IMR-90 (cell line): ENCODE results near the gene HMGXB3. TPM values are rescaled to one million over a fixed set of nuclear protein-coding genes. Genes with fewer than 3 reads are reported as not detected.

Experiments
- ATAC-seq: fragments of 200-7000 bp; cut with Tn5 transposase; 2 replicates; pipeline ENCODE4 v1.9.1; 2020; ENCODE audit warnings: low read depth, mild to moderate bottlenecking, moderate library complexity
- BruUV-seq: library from RNA; stranded (reverse); fragments of 400-500 nt; replicated peaks from 2 replicates; lab custom pipeline; 2021; lab: Mats Ljungman, UMichigan
- CTCF ChIA-PET: fragments of 300-600 bp; formaldehyde crosslinking; extraction: SDS; loops from one replicate; lab custom pipeline; 2021; ENCODE audit warnings: antibody characterized with exemption; lab: Yijun Ruan, JAX
- POLR2A ChIA-PET: fragments of 300-600 bp; sonication (Branson Sonifier 250); formaldehyde crosslinking; loops from one replicate; lab custom pipeline; 2022; ENCODE audit warnings: antibody characterized with exemption; ENCODE audit not compliant: unreplicated experiment; lab: Charles Lee
- DNase-seq: peaks from one replicate; pipeline ENCODE4 v3.0.0; 2013
- H2AFZ ChIP-seq: replicated peaks from 2 replicates; pipeline ENCODE3; 2013; ENCODE audit warnings: low read length, mild to moderate bottlenecking; ENCODE audit not compliant: poor library complexity
- H2AK5ac ChIP-seq: 2 replicates; pipeline ENCODE4 v1.6.1; 2013; ENCODE audit warnings: low read depth, low read length, inconsistent platforms
- H2AK9ac ChIP-seq: replicated peaks from 2 replicates; pipeline ENCODE3; 2013; ENCODE audit warnings: mild to moderate bottlenecking, low read depth, low read length, moderate library complexity; ENCODE audit not compliant: poor library complexity
- H2BK120ac ChIP-seq: 2 replicates; pipeline ENCODE4 v1.6.1; 2013; ENCODE audit warnings: low read depth, low read length, inconsistent platforms
- H2BK15ac ChIP-seq: 3 replicates; pipeline ENCODE4 v1.6.1; 2013; ENCODE audit warnings: low read depth, low read length, inconsistent platforms
- H2BK20ac ChIP-seq: 2 replicates; pipeline ENCODE4 v1.6.1; 2013; ENCODE audit warnings: low read depth, mild to moderate bottlenecking, inconsistent platforms, low read length, moderate library complexity
- H2BK5ac ChIP-seq: 2 replicates; pipeline ENCODE4 v1.6.1; 2013; ENCODE audit warnings: mild to moderate bottlenecking, low read depth, low read length, inconsistent platforms; ENCODE audit not compliant: poor library complexity, severe bottlenecking
- H3K14ac ChIP-seq: replicated peaks from 2 replicates; pipeline ENCODE4 v1.6.1; 2013; ENCODE audit warnings: low read depth, low read length, inconsistent platforms
- H3K18ac ChIP-seq: 2 replicates; pipeline ENCODE4 v1.6.1; 2013; ENCODE audit warnings: low read depth, low read length, control low read depth
- H3K23ac ChIP-seq: 2 replicates; pipeline ENCODE4 v1.6.1; 2013; ENCODE audit warnings: low read depth, low read length, inconsistent platforms
- H3K27ac ChIP-seq: 2 replicates; pipeline ENCODE4 v1.5.1; 2013; ENCODE audit warnings: mild to moderate bottlenecking, control low read depth, low read length; ENCODE audit not compliant: insufficient read depth
- H3K27me3 ChIP-seq: 2 replicates; pipeline ENCODE4 v1.6.1; 2013; ENCODE audit warnings: low read length; ENCODE audit not compliant: control insufficient read depth, insufficient read depth
- H3K36me3 ChIP-seq: 2 replicates; pipeline ENCODE4 v1.6.1; 2013; ENCODE audit warnings: low read length, mixed read lengths; ENCODE audit not compliant: control insufficient read depth, insufficient read depth
- H3K4ac ChIP-seq: 2 replicates; pipeline ENCODE4 v1.6.1; 2013; ENCODE audit warnings: low read depth, low read length, inconsistent platforms
- H3K4me1 ChIP-seq: 2 replicates; pipeline ENCODE4 v1.6.1; 2013; ENCODE audit warnings: low read length, mixed read lengths; ENCODE audit not compliant: control insufficient read depth, insufficient read depth
- H3K4me2 ChIP-seq: 2 replicates; pipeline ENCODE4 v1.6.1; 2013; ENCODE audit warnings: low read depth, mild to moderate bottlenecking, control low read depth, low read length, moderate library complexity
- H3K4me3 ChIP-seq: 2 replicates; pipeline ENCODE4 v1.5.1; 2013; ENCODE audit warnings: low read depth, mild to moderate bottlenecking, control low read depth, low read length, moderate library complexity; ENCODE audit not compliant: insufficient read depth
- H3K56ac ChIP-seq: 2 replicates; pipeline ENCODE4 v1.6.1; 2013; ENCODE audit warnings: low read length, inconsistent platforms; ENCODE audit not compliant: insufficient read depth; ENCODE audit errors: extremely low read depth
- H3K79me1 ChIP-seq, 2 experiments: 2 replicates each; pipeline ENCODE4 v1.6.1; 2013; ENCODE audit warnings: low read length in 2 of 2, inconsistent platforms in 1 of 2, low read depth in 1 of 2
- H3K9ac ChIP-seq: 2 replicates; pipeline ENCODE4 v1.6.1; 2013; ENCODE audit warnings: low read depth, low read length, control low read depth
- H3K9me1 ChIP-seq: 2 replicates; pipeline ENCODE4 v1.6.1; 2013; ENCODE audit warnings: low read length, inconsistent platforms; ENCODE audit not compliant: insufficient read depth
- H3K9me3 ChIP-seq: 2 replicates; pipeline ENCODE4 v1.6.1; 2013; ENCODE audit warnings: low read length; ENCODE audit not compliant: control insufficient read depth, insufficient read depth
- H4K20me1 ChIP-seq: 2 replicates; pipeline ENCODE4 v1.6.1; 2013; ENCODE audit warnings: low read length, inconsistent platforms; ENCODE audit not compliant: insufficient read depth
- H4K5ac ChIP-seq: 2 replicates; pipeline ENCODE4 v1.6.1; 2013; ENCODE audit warnings: mild to moderate bottlenecking, low read depth, low read length, control low read depth
- H4K8ac ChIP-seq, 2 experiments: 2 replicates each; pipeline ENCODE4 v1.6.1; 2013; ENCODE audit warnings: low read depth in 2 of 2, low read length in 2 of 2, control low read depth in 1 of 2, inconsistent platforms in 1 of 2
- H4K91ac ChIP-seq: 2 replicates; pipeline ENCODE4 v1.6.1; 2013; ENCODE audit warnings: low read depth, low read length, inconsistent platforms; ENCODE audit not compliant: insufficient read depth
- BHLHE40 ChIP-seq: fragments of 150-350 bp; IDR thresholded peaks from 2 replicates; pipeline ENCODE4 v1.6.1; 2016; ENCODE audit warnings: mild to moderate bottlenecking, low read depth, low read length
- NFE2L2 ChIP-seq: fragments of 150-350 bp; IDR thresholded peaks from 2 replicates; pipeline ENCODE4 v1.6.1; 2016; ENCODE audit warnings: low read depth, mild to moderate bottlenecking, low read length
- WGBS, 2 experiments: methylation state at CpG; one replicate each; pipeline versions ENCODE4 v1.1.5 to v1.1.7; 2013; ENCODE audit warnings: missing lambda C conversion rate in 2 of 2; ENCODE audit not compliant: insufficient read length in 1 of 2; ENCODE audit errors: extremely low coverage in 2 of 2; 5-methylcytosine and 5-hydroxymethylcytosine counted together
- dilution Hi-C: fragments of 300-500 bp; cut with HindIII; formaldehyde crosslinking; loops from one replicate; pipeline ENCODE4 v1.14.3; 2018; ENCODE audit warnings: low sequenced_read_pairs; ENCODE audit not compliant: unreplicated experiment
- in situ Hi-C: fragments of 300-500 bp; cut with MboI; formaldehyde crosslinking; loops from 3 replicates; pipeline ENCODE4 v1.14.3; 2019; ENCODE audit warnings: low sequenced_read_pairs, inconsistent platforms, mixed read lengths
- intact Hi-C: fragments of 100-400 bp; cut with micrococcal nuclease; formaldehyde crosslinking; loops from 2 replicates; pipeline ENCODE4 v1.10.0; 2022
- polyA plus RNA-seq, 3 experiments: library from polyadenylated mRNA; depleted of rRNA; stranded (reverse); fragments of >200 nt; gene quantifications; 2 replicates each; pipeline ENCODE4 v1.2.3, GENCODE V29; 2012; ENCODE audit warnings: low replicate concordance in 1 of 3
- total RNA-seq: library from RNA; depleted of rRNA; stranded (reverse); fragments of >200 nt; gene quantifications from 2 replicates; pipeline ENCODE4 v1.2.3, GENCODE V29; 2012

HMGXB3 gene
- total and polyA plus RNA-seq, 2 of the 4 experiments (the other 2 are of a cell fraction) = 27.6 to 30.6 TPM

- no TSS peak for BruUV-seq
- no peak overlapping the region for H3K18ac ChIP-seq
- ATAC-seq = no peak
- no peak for DNase-seq
- in situ Hi-C loops = no loop called here
- H3K79me1 ChIP-seq = no peaks in the 10 kb centered on the region
- H4K20me1 ChIP-seq = no peaks in the 10 kb centered on the region
- H3K14ac ChIP-seq = no peak overlapping the region
- H3K56ac ChIP-seq = no peak overlapping the region
- H4K5ac ChIP-seq = no peak overlapping the region
- POLR2A ChIA-PET = no interaction called here
- H3K27ac ChIP-seq = no peak overlapping the region
- H2AK9ac ChIP-seq = no peak overlapping the region
- no peak for TF ChIP-seq NFE2L2
- no peak for TF ChIP-seq BHLHE40
- H3K36me3 ChIP-seq = no peaks in the 10 kb centered on the region
- H3K9me3 ChIP-seq = no peaks in the 10 kb centered on the region
- H2BK120ac ChIP-seq = no peak overlapping the region
- intact Hi-C loops = no loop called here
- no CpG with 5 or more reads among the region's 6 CpGs for WGBS, 2 experiments
- no peak overlapping the region for H2AFZ ChIP-seq
- H3K9me1 ChIP-seq = peaks cover 4% of the 10 kb centered on the region
- H3K9ac ChIP-seq = no peak overlapping the region
- CTCF ChIA-PET = no interaction called here
- H3K4me1 ChIP-seq = peaks cover 2% of the 10 kb centered on the region; the same call in 1 of the 2 replicates
- no peak overlapping the region for H3K23ac ChIP-seq
- H2AK5ac ChIP-seq = no peak overlapping the region
- no peak overlapping the region for H3K4me3 ChIP-seq
- no peak overlapping the region for H4K8ac ChIP-seq
- no peak overlapping the region for H3K4me2 ChIP-seq
- H4K91ac ChIP-seq = no peak overlapping the region
- no peak overlapping the region for H2BK15ac ChIP-seq
- H3K4ac ChIP-seq = no peak overlapping the region
- dilution Hi-C loops = no loop called here
- H2BK20ac ChIP-seq = no peak overlapping the region
- H3K27me3 ChIP-seq = peaks cover 11% of the 10 kb centered on the region
- H2BK5ac ChIP-seq = no peak overlapping the region
These were observed 45.7 kb upstream of the HMGXB3 start for GRCh38 chr5:149954798-149955197.
